ENCODE data around the gene SDK1.

- TF ChIP-seq SP1 (IDR thresholded peaks at IDR 0.05) (no peak), FOXA1 (IDR thresholded peaks at IDR 0.05) (no peak), HDGF (IDR thresholded peaks at IDR 0.05; ENCODE audit: borderline replicate concordance) (no peak), NFRKB (IDR thresholded peaks at IDR 0.05) (no peak), BHLHE40 (IDR thresholded peaks at IDR 0.05; ENCODE audit: borderline replicate concordance) (no peak), PKNOX1 (IDR thresholded peaks at IDR 0.05) (no peak), FOXK2 (IDR thresholded peaks at IDR 0.05) (no peak), L3MBTL2 (conservative IDR thresholded peaks at IDR 0.05) (no peak), TARDBP (IDR thresholded peaks at IDR 0.05) (no peak), SUZ12 (IDR thresholded peaks at IDR 0.05) (no peak), FOXM1 (IDR thresholded peaks at IDR 0.05; ENCODE audit: borderline replicate concordance) (no peak), ARNT (IDR thresholded peaks at IDR 0.05) (no peak)
These were observed 933.4 kb downstream of the SDK1 start for GRCh38 chr7:4234498-4234855.
